GM10266 (cell line): ENCODE data around the gene PLEKHA7.

Source experiments
- DNase-seq: peaks from one replicate; pipeline ENCODE4 v3.0.0; 2012; ENCODE audit errors: extremely low spot score
- TF ChIP-seq, protein P1 (sequence below): IDR thresholded peaks from 2 replicates; pipeline ENCODE4 v1.5.1; 2012; ENCODE audit warnings: mild to moderate bottlenecking, low read depth; ENCODE audit not compliant: control insufficient read depth, insufficient read depth; ENCODE audit errors: missing control alignments

Gene PLEKHA7

DNA sequence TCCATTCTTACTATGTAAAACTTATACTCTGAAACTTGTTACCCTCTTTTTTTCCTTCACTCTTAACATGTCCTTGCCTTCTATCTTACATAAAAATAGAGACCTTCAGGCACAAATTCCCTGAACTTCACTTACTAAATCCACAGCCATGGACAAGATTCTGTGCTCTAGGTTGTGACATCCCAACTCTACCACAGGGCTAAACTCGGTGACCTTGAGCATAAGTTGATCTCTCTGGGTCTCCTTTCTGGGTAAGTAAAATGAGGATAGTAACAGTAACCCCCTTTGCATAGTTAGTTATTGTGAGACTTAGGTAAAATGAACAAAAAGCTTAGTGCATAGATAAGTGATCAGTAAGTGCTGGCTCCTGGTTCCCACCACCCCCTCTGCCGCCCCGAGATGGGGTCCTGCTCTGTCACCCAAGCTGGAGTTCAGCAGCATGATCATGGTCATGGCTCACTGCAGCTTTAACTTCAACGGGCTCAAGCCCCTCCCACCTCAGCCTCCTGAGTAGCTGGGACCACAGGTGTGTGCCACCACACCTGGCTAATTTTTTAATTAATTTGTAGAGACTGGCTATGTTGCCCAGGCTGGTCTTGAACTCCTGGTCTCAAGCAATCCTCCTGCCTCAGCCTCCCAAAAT, 255.7 kb downstream of the PLEKHA7 start:
- TF ChIP-seq, protein P1, sequence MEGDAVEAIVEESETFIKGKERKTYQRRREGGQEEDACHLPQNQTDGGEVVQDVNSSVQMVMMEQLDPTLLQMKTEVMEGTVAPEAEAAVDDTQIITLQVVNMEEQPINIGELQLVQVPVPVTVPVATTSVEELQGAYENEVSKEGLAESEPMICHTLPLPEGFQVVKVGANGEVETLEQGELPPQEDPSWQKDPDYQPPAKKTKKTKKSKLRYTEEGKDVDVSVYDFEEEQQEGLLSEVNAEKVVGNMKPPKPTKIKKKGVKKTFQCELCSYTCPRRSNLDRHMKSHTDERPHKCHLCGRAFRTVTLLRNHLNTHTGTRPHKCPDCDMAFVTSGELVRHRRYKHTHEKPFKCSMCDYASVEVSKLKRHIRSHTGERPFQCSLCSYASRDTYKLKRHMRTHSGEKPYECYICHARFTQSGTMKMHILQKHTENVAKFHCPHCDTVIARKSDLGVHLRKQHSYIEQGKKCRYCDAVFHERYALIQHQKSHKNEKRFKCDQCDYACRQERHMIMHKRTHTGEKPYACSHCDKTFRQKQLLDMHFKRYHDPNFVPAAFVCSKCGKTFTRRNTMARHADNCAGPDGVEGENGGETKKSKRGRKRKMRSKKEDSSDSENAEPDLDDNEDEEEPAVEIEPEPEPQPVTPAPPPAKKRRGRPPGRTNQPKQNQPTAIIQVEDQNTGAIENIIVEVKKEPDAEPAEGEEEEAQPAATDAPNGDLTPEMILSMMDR: no peak
- DNase-seq: no peak

DNA sequence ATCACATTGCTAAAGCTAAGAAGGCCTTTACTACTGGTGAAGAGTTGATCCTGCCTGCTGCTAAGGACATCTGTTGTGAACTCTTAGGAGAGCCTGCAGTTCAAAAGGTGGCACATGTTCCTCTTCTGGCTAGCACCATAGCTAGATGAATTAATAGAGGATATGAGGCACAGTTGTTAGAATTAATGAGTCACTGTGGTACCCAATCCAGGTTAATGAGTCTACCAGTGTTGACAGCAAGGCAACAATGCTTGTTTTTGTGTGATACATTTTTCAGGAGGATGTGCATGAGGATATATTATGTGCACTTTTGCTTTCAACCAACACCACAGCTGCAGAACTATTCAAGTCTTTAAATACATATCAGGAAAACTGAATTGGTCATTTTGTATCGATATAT, 263.8 kb downstream of the PLEKHA7 start:
- no peak for DNase-seq

DNA sequence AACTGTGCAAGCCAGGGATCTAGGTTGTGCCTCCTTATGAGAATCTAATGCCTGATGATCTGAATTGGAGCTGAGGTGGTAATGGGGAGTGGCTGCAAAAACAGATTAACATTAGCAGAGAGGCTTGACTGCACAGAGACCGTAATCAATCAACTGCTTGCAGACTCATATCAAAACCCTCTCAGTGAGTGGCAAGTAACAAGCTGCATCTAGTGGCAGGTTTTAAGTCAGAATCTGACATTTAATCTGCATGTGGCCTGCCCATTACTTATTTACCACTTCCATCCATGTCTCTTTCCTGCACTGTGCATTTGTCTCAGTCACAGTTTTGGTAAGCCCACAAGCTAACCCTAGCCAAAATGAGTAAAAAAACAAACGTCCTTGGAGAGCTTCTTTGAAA, 264.5 kb downstream of the PLEKHA7 start:
- TF ChIP-seq, protein P1: no peak
- no peak for DNase-seq

More for the DNA sequence above, 263.8 kb downstream of the PLEKHA7 start:
- TF ChIP-seq, protein P1: no peak

DNA sequence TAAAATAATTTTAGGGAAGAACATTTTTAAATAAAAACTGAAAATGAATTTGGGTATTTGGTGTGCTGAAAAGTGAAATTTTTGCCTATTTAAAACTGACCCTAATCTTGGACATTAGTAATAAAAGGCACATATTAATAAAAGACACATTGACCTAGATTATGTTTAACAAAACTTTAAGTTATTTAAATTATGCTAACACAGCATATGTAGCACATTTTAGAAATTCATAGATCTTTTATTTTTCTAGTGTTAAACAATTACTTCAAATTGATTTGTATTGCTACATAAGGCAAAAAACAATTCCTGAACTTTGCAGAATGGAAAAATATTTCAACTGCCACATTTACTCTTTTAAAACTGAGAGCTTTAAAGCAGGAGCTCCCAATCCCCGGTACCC, 265.1 kb downstream of the PLEKHA7 start:
- DNase-seq: no peak
- TF ChIP-seq, protein P1: no peak

DNA sequence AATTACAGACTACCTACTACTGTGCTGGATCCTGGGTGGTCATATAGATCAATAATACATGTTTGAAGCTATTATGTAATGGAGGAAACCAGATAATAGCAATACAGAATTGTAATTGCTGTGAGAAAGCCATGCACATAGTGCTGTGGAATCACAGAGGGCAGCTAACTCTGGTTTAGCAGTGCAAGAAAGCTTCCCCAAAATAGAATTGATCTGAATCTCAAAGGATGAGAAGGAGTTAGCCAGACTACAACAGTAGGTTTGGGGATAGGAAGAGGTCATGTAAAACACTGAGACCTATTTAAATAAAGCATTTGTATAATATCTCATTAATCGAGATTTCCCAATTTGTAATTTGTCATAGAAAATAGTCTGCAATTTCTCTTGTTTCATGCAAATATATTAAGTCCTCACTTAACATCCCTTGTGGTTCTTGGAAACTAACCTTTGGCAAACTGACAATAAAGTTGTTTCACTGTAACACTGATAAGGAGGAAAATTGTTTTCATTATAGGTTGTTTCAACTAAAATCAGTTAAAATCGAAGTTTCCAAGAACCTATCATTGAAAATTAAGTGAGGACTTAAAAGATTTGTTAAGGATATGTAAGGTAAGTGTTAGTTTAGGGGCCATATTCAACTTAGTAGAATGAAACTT, 268.1 kb downstream of the PLEKHA7 start:
- no peak for DNase-seq
- TF ChIP-seq, protein P1: no peak

DNA sequence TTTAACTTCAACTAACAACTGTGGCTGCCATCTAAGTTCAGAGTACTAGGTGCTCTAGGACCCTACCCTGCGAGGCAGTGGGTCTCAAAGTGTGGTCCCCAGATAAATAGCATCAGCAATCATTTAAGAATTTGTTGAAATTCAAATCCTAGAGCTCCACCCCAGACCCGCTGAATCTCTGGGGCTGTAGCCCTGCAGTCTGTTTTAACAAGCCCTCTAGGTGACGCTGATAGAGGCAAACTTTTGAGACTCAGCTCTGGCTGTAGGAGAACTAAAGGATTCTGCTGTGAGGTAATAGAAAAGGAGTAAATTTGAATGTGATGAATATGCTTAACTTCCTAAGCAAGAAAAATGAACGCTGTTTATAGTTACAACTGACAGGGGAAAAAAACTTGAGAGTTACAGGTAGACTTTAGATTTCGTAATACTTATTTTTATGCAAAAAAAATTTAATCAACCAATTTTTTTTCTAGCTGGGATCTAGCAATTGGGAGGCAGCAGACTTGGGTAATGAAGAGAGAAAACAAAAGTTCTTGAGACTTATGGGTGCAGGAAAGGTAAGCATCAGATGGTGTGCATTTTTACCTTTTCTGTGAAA, 270.0 kb downstream of the PLEKHA7 start:
- no peak for DNase-seq
- TF ChIP-seq, protein P1: no peak

DNA sequence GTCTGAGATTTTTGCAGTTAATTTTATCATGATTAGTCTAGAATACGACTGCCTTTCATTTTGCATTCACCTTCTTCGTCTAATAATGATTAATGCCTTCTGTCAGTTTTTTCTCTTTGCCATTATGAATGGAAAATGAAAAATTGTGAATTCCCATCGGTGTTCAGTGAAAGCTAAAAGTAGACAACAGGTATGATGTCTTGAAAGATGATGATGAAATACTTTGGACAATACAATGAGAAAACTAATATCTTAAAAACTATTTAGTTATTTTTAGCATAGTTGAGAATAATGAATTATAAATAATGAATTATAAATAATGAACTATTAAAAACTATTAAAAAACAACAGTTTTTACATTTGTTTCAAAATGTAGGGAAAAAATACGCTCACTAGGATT, 270.7 kb downstream of the PLEKHA7 start:
- TF ChIP-seq, protein P1: no peak
- no peak for DNase-seq
